Peyer's patch (tissue), 4 donors: ENCODE results near the gene DHRSX. TPM values are rescaled to one million over a fixed set of nuclear protein-coding genes. Genes with fewer than 3 reads are reported as not detected.
"Not testable (repeated sequence)": the region's sequence is repeated elsewhere in the genome, so short reads cannot be mapped to it uniquely, and the experiment has no call there.

Experiments used
- DNase-seq, 3 donors: peaks; one replicate each; pipeline ENCODE4 v3.0.0-alpha.2; 2017 to 2019
- H3K27ac ChIP-seq, 4 donors: fragments of 200-600 bp; sonication (generic); one replicate each; pipeline ENCODE4 v1.5.1; 2016 to 2019
- H3K27me3 ChIP-seq, 2 donors: fragments of 200-600 bp; sonication (generic); one replicate each; pipeline ENCODE4 v1.5.1; 2019
- H3K36me3 ChIP-seq, 3 donors: fragments of 200-600 bp; sonication (generic); one replicate each; pipeline ENCODE4 v1.5.1; 2016 to 2019
- H3K4me1 ChIP-seq, 4 donors: fragments of 200-600 bp; sonication (generic); one replicate each; pipeline ENCODE4 v1.5.1; 2016 to 2019
- H3K4me3 ChIP-seq, 4 donors: fragments of 200-600 bp; sonication (generic); 1 replicate in 3 of 4; 2 replicates in 1 of 4; pipeline ENCODE4 v1.5.1; 2016 to 2019; ENCODE audit warnings: mild to moderate bottlenecking in 1 of 4
- H3K9me3 ChIP-seq, 4 donors: fragments of 200-600 bp; sonication (generic); one replicate each; pipeline ENCODE4 v1.5.1; 2016 to 2019; ENCODE audit warnings: mild to moderate bottlenecking in 1 of 4
- POLR2A ChIP-seq, 2 donors: fragments of 450-650 bp; IDR thresholded peaks; one replicate each; pipeline ENCODE4 v1.5.1; 2017; ENCODE audit warnings: antibody characterized with exemption in 2 of 2, mild to moderate bottlenecking in 2 of 2, moderate library complexity in 2 of 2
- total RNA-seq, 4 donors: library from RNA; depleted of rRNA; stranded (reverse); fragments of >200 nt; gene quantifications; one replicate each; pipeline ENCODE4 v1.1.0, GENCODE V29; 2016
- TF ChIP-seq, protein P1 (sequence below), 6 experiments: fragments of 450-650 bp in 4 of 6; fragments of 200-600 bp in 2 of 6; sonication (generic) in 1 of 6; IDR thresholded peaks; one replicate each; pipeline ENCODE4 v1.5.1; 2017 to 2019; ENCODE audit warnings: antibody characterized with exemption in 6 of 6, mild to moderate bottlenecking in 3 of 6, moderate library complexity in 1 of 6

Gene DHRSX
- total RNA-seq, 4 donors from 2014 or later = 21.5 to 55.4 (median 40.4) TPM

GRCh38 chrX:2538031-2538757 is 37.4 kb upstream of the DHRSX start:
- H3K4me3 ChIP-seq = no peak overlapping the region
- H3K27ac ChIP-seq = no peak overlapping the region
- TF ChIP-seq, protein P1, sequence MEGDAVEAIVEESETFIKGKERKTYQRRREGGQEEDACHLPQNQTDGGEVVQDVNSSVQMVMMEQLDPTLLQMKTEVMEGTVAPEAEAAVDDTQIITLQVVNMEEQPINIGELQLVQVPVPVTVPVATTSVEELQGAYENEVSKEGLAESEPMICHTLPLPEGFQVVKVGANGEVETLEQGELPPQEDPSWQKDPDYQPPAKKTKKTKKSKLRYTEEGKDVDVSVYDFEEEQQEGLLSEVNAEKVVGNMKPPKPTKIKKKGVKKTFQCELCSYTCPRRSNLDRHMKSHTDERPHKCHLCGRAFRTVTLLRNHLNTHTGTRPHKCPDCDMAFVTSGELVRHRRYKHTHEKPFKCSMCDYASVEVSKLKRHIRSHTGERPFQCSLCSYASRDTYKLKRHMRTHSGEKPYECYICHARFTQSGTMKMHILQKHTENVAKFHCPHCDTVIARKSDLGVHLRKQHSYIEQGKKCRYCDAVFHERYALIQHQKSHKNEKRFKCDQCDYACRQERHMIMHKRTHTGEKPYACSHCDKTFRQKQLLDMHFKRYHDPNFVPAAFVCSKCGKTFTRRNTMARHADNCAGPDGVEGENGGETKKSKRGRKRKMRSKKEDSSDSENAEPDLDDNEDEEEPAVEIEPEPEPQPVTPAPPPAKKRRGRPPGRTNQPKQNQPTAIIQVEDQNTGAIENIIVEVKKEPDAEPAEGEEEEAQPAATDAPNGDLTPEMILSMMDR (IDR thresholded peaks at IDR 0.05) = no peak
- TF ChIP-seq POLR2A (IDR thresholded peaks at IDR 0.05) = no peak
- DNase-seq = no peak
- no peaks in the 10 kb centered on the region for H3K9me3 ChIP-seq
- H3K36me3 ChIP-seq = no peaks in the 10 kb centered on the region
- no peaks in the 10 kb centered on the region for H3K27me3 ChIP-seq
- H3K4me1 ChIP-seq = no peaks in the 10 kb centered on the region

GRCh38 chrX:2536974-2537373 is 36.2 kb upstream of the DHRSX start:
- Histone ChIP-seq H3K4me1 (no peaks in the 10 kb centered on the region), H3K36me3 (no peaks in the 10 kb centered on the region), H3K4me3 (no peak overlapping the region), H3K27me3 (no peaks in the 10 kb centered on the region), H3K9me3 (no peaks in the 10 kb centered on the region), H3K27ac (no peak overlapping the region)
- DNase-seq = no peak
- TF ChIP-seq, protein P1 (IDR thresholded peaks at IDR 0.05) = no peak
- no peak for TF ChIP-seq POLR2A (IDR thresholded peaks at IDR 0.05)

GRCh38 chrX:2536141-2536540 is 35.4 kb upstream of the DHRSX start:
- H3K4me1 ChIP-seq = no peaks in the 10 kb centered on the region
- DNase-seq = no peak
- H3K36me3 ChIP-seq = no peaks in the 10 kb centered on the region
- no peak overlapping the region for H3K4me3 ChIP-seq
- H3K9me3 ChIP-seq = no peaks in the 10 kb centered on the region
- H3K27ac ChIP-seq = no peak overlapping the region
- no peaks in the 10 kb centered on the region for H3K27me3 ChIP-seq
- TF ChIP-seq, protein P1 (IDR thresholded peaks at IDR 0.05) = no peak
- no peak for TF ChIP-seq POLR2A (IDR thresholded peaks at IDR 0.05)

- not testable (repeated sequence) for H3K9me3 ChIP-seq, H3K4me1 ChIP-seq, H3K36me3 ChIP-seq, DNase-seq, H3K27me3 ChIP-seq, H3K4me3 ChIP-seq, H3K27ac ChIP-seq
Observed at GRCh38 chrX:2534261-2535021, 33.7 kb upstream of the DHRSX start.

DNA sequence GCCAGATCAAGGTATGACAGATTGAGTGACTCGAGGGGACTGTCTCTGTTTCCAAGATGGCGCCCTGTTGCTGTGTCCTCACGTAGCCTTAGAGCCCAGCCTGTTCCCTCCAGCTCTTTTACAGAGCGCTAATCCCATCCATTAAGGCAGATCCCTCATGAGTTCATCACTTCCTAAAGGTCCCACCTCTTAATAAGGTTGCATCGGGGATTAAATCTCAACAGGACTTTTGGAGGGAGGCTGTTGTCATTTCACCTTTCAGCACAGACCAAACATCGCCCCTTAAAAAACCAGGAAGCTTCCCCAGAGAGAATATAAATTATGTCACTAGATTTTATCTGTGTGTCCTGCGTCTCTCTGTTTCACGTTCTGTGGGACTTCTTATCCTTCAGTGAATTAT is 32.6 kb upstream of the DHRSX start:
- Histone ChIP-seq H3K27ac (no peak overlapping the region), H3K27me3 (no peaks in the 10 kb centered on the region), H3K36me3 (no peaks in the 10 kb centered on the region), H3K4me3 (no peak overlapping the region), H3K9me3 (no peaks in the 10 kb centered on the region), H3K4me1 (no peaks in the 10 kb centered on the region)
- DNase-seq = no peak
- no peak for TF ChIP-seq POLR2A (IDR thresholded peaks at IDR 0.05)
- TF ChIP-seq, protein P1 (IDR thresholded peaks at IDR 0.05) = no peak

- Histone ChIP-seq H3K36me3 (no peaks in the 10 kb centered on the region), H3K27ac (no peak overlapping the region), H3K4me1 (no peaks in the 10 kb centered on the region), H3K9me3 (no peaks in the 10 kb centered on the region), H3K27me3 (no peaks in the 10 kb centered on the region), H3K4me3 (peak overlapping the region in 1 of 4 donors; percentile 3)
- TF ChIP-seq POLR2A (IDR thresholded peaks at IDR 0.05) = no peak
- TF ChIP-seq, protein P1 (IDR thresholded peaks at IDR 0.05) = no peak
- no peak for DNase-seq
Observed at GRCh38 chrX:2526390-2526789, 25.6 kb upstream of the DHRSX start.
